ENCODE results near the gene MSI2.

Gene MSI2

DNA sequence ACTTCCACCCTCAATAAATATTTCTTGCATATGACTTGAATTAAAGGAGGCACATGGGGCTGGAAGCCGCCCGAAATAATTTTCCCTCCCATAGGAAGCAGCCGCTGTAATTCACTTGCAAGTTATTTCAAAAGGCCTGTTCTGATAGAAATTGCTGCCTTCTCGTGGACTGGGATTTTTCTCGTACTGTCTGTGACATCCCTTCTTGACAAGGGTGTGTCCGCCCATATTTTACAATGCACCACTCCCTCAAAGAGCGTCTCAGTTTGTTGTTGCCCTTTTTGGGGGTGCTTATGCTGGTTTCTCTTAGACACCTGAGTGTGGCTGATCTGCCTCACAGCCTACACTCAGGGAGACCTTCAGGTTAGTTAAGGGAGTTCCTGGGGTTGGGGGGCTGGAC lies 160.0 kb downstream of the MSI2 start:
- DNase-seq (ENCODE audit: low spot score): no peak

DNA sequence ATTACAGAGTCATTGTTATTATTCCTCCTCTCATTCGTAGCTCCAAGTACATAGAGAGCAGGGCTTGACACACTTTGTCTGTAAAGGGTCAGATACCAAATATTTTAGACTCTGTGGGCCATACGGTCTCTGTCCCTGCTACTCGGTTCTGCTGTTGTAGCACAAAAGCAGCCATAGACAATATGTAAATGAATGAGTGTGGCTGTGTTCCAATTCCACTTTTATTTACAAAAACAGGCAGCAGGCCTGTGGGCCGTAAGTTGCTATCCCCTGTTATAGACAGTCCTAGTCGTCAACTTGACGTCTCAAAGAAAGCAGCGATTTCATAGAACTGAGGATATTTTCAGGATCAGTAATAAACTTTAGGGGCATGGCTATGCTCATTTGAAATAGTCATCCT lies 161.6 kb downstream of the MSI2 start:
- no peak for DNase-seq (ENCODE audit: low spot score)

DNA sequence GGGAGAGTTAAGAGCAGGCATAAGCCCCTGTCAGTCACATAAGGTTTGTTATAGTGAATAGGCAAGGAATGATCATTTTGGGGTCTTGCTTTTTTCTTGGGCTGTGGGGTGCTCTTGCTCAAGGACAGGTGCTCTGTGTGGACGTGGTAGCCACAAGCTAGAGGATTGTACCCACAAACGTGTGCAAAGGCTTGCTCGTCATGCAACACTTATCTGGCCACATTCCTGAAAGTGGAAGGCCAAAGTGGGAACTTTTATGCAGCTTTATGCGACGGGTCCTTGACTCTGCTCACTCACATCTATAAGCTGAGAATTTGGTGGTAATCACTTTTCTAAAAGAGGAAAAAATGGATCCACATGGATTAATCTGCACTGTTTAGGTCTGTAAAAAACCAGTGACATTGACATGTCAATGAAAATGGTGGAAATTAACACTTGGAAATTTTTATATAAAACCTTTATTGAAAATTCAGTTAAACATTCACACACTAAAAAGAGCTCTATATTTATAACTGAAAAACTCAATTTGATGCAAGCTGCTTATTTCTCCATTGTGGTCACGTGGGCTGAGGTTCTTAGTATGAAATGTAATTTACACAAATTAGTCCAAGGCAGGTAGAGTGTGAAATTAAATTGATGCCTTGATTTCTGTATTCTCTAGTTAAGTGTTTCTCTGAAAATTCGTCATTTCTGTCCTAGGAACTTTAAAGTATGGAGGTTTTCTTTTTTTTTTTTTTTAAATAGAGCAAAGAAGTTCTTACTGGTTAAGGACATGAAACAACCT lies 162.3 kb downstream of the MSI2 start:
- no peak for DNase-seq (ENCODE audit: low spot score)

DNA sequence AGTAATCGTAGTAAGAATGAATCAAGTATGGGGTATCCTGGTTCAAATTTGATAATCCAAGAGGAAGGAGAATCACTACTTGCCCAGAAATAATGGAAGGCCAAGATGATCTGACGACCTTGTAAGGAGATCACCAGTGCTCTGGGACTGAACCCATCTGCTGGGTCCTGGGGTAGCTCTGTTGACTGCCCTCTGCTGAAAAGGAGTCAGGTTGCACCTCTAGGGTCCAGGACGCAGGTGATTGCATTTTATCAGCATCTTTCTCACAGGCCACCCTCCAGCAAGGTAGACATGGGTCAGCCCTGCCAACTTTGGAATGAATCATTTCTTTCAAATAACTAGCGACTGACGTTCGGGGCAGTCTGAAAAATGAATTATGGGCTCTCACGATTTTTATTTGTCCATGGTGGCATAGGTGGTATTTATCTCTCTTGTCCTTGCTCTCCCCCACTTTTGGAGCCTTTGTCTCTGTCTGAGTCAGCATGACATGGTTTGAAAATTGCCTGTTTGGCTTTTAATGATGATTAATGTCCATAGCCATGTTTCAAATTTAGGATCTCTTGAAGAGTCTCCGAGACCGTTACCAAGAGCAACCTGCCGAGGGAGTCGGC lies 163.7 kb downstream of the MSI2 start:
- no peak for DNase-seq (ENCODE audit: low spot score)

DNA sequence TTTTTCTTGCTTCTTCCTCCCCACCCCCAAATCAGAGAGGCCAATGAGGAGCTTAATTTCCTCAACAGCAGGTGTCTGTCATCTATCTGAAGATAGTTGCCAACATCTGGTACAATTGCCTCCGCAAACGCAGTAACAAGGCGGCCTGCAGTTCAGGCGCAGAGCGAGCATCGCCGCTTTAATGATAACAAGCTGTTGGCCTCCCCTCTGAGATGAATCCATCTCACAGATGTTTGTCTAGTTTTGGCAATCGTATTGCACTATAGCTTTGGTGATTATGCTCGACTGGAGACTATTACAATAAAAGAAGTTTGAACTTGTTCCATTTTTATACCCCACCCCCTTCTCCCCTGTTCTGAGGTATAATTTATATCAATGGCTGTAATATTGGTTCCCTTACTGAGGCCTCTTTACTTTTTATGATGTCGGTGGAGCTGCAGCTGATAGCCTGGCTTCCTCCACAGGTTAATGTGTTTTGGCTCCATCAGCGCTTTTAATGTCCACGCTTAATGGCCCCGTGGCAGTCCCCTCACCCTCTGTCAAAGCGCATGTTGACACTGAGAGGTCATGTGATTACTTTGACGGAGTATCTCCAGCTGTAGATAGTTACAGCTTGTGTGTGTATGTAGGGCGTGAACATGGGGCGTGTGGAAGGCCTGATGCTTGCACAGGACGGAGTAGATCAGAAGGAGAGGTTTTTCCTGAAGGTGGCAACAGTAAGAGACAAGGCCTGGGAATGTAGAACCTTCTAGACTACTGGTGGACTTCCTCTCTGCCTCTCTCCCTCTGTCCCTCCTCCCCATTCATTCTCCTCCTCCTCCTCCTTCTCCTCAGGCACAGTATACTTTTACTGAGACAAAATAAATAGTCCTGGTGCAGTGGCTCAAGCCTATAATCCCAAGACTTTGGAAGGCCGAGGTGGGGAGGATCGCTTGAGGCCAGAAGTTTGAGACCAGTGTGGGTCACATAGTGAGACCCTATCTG lies 164.7 kb downstream of the MSI2 start:
- no peak for DNase-seq (ENCODE audit: low spot score)

DNA sequence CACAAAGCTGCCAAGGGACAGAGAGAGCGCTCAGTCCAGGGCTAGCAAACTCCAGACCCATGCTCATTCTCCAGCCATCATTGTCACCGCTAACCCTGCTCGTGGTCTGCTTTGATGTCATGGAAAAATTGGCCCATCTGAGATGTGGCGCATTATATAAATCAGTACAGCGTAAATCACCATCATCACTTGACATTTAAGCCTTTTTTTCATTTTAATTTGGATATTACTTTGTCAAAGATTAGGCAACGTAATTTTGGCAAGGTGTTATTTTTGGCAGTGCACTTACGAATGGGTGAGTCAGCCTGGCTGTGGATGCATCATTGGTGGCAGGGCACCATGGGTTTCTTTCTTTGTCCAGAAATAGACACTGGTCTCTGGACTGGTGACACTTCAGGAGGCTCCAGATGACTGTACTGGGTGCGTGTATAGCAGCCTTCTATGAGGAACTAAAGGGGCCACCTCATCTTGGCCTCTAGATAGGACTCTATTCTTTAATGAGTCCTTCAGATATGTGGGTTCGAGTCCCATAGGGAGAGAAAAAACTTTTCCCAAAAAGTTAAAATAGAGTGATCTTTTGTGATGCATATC lies 166.3 kb downstream of the MSI2 start:
- no peak for DNase-seq (ENCODE audit: low spot score)

DNA sequence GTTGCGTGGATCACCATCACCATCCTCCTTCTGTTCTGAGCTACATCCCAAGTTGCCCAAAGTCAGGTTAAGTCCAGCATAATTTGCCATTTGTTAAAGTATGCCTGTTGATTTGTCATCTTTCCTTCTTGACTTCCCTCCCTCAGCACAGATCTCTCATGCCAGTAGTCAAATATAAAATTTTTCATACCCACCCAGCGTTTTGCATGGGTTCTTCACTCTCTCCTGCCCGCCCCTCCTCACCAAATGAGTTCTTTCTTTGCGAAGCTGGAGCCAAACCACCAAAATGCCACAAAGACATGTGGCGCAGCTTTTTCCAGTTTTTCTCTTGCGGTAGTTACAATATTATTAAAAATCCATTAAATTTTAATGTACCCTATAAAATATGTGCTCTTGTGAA lies 167.2 kb downstream of the MSI2 start:
- DNase-seq (ENCODE audit: low spot score): no peak

DNA sequence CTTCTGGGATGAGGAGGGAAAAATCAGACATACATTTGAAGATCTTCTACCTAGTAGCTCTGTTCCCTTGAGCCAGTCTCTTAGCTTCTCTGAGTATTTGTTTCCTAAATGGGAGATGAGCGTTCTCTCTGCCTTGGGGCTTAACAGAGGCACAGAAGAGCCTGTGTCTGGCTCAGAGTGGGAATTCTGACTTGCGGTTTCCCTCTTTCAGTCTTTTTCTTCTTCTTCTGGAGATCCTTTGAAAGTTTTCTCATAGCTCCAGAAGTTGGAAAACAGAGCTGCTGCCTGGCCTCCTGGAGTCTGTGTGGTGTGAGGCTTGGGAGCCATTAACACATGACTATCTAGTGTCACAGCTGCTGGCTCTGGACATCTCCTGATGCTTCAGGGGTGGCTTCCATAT lies 167.9 kb downstream of the MSI2 start:
- no peak for DNase-seq (ENCODE audit: low spot score)

DNA sequence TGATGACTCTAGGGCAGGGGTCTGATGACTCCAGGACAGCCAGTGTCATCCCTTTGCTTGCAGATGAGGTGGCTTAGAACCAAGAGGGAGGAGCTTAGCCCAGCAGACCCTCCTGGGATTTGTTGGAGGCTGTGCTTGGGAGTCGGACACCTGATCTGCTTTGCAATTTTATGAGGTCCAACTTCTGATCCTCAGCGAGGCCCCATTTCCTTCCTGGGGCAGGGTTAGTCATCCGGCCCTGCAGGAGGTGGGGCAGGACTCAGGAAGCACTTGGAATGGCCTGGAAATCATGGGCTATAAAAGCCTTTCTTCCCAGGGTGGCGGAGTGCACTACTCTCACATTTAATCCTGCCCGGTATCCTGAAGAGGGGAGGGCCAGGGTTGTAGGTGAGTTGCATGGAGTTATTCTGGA lies 168.5 kb downstream of the MSI2 start:
- no peak for DNase-seq (ENCODE audit: low spot score)

DNA sequence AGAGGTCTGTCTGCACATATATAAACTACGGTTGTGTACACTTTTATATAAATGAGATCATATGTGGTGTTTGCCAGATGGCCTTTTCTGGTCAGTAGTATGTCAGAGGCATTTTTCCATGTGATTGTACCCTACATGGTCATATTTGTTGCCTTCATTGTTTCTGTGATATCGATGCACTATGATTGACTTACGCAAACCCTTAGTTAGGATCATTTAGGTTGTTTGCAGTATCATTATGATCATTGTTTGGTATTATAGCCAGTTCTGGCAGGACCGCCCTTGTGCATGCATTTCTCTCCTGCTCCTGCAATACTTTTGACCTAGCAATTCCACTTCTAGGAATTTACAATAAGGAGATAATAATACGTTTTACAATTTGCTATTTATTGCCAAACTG lies 169.1 kb downstream of the MSI2 start:
- DNase-seq (ENCODE audit: low spot score): no peak

DNA sequence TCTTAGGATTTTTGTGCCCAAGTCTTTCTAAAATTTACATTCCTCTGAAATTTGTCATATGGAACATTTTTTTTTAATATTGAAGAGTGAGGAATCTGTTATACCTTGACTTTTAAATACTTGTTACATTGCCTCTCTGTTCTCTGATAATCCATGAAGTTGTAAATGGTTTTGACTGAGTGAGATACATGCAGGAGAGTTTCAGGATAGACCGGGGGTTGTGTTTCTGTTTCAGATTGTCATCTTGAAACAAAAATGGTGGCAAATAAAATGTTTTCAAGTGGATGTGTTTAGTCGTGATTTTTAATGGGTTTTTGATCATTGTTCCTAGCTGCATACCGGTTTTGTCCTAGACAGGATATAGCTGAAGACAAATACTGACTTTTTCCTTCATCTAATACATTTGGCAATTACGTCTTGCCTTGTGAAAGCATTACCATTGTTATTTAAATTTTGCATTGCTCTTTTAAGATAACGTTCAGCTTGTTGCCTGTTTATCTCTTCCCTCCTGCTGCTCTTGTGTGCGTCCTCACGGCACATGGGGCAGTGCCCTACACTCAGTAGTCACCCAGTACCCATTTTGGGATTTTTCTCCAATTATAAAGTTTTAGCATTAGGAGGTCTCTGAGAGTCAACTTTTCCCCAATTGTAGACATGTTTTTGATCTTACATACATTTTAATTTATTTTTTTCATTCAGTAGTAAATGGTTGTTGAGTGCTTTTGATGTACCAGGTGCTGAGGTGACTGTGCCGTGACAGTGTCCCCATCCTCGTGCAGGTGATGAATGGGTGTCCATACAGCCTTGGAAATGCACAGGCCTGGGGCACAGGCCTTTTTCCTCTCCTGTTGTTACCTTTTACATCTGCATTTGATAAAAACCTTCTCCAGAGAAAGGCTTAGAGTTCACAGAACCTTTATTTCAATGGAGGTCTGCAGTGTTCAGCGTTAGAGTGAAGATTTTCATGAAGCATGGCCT lies 169.9 kb downstream of the MSI2 start:
- DNase-seq (ENCODE audit: low spot score): no peak

DNA sequence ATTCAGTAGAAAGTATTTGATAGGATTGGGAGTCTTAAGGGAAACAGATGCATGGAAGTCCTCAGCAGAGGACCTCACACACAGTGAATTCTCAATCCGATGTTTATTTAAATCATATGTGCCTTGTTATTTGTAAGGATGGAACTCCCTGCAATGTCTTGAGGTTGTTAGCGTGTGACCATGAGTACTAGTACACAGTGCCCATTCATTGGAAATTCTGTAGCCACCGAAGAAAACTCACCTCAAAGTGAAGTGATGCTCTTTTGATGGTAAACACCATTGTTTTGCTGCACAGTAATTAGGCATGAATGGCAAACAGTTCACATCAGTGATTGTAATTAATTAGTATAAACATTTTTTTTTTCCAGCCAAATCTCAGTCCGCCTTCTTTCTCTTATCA lies 173.6 kb downstream of the MSI2 start:
- no peak for DNase-seq (ENCODE audit: low spot score)

DNA sequence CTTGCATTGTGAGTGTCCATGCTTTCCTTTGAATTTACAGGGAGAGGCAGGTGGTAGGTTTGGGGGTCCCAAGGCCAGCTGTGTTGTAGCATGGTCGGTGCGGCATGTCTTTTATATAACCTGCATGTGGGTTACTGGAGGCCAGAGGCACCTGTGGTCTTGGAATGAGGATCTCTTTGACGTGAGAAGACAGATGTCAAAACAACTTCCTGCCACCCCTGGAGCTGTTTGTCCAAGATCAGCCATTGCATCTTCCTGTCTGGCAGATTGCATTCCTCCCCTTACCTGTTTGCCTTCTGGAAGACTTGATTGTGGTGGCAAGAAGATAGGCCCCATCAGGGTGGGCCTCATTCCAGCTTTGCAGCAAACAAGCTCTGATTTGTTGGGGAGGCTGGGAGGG lies 175.1 kb downstream of the MSI2 start:
- no peak for DNase-seq (ENCODE audit: low spot score)

DNA sequence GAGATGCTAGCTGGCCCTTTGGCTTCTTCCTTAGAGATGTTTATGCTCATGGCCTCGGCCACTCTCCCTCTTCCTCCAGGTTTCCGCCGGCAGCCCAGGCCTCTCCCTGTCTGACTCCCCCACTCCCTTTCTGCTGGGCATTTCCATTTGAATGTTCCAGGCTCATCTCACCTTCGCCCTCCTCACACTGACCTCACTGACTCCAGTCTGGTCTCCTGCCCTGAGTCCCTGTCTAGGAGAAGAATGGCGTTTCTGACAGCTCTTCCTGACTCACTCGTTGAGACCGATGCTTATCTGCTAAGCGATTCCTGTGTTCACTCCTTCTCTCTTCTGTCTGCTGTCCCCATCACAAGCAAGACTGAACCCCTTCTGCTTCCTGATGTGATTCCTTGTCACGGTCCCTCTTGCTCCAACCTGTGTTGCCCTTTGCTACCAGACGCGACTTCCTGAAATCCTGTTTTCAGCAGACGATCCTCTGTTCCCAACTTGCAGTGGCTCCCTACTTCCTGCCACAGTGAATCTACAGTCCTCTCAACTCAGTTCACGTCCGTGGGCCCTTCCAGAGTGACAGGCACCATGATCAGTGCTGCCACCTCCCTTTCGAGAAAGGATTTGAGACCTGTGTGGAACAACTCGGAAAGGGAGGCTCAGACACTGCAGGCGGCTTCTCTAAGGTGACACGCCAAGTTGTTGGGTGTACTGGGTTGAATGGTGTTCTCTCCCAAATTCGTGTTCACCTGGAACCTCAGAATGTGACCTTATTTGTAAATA lies 176.4 kb downstream of the MSI2 start:
- no peak for DNase-seq (ENCODE audit: low spot score)

DNA sequence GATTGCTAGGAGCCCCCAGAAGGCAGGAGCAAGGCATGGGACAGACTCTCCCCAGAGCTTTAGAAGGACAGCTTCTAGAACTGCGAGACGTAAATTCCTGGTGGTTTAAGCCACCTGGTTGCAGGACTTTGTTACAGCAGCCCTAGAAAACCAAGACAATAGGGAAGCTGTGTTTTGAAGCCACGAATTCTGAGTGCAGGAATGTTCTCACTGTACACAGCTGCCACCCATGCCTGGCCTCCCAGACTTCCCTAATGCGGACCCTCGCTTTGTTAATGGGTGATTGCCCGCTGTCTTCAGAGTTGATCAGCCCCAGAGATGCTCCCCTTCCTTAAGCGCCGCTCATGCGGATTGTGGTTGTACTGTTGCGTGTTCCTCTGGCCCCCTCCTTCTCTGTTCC lies 177.1 kb downstream of the MSI2 start:
- no peak for DNase-seq (ENCODE audit: low spot score)

DNA sequence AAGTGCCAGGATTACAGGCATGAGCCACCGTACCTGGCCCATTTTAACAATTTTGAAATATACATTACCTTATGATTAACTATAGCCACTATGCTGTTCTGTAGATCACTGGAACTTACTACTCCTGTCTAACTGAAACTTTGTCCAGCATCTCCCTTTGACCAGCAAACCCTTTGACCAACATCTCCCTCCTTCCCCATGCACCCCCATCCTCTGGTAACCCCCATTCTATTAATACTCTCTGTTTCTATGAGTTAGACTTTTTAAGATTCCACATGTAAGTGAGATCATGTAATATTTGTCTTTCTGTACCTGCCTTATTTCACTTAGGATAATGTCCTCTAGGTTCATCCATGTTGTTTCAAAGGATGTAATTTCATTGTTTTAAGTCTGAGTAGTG lies 178.0 kb downstream of the MSI2 start:
- no peak for DNase-seq (ENCODE audit: low spot score)

DNA sequence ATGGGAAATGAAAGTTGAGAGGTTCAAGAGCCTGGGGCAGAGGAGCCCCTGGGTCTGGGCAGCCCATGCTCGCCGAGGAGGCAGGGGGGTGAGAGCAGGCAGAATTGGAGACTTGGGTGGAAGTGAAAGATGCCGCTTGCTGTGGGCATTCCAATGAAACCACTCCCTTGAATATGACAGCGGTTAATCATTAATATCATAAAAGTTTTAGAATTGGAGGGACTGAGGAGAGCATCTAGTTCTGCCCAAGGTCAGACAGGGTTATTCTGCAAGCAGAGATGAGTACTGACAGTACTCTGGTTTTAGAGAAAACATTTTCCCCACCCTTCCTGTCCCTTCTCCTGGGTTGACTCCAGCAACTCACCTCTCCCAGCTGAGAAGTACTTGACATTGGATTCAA lies 180.2 kb downstream of the MSI2 start:
- no peak for DNase-seq (ENCODE audit: low spot score)

DNA sequence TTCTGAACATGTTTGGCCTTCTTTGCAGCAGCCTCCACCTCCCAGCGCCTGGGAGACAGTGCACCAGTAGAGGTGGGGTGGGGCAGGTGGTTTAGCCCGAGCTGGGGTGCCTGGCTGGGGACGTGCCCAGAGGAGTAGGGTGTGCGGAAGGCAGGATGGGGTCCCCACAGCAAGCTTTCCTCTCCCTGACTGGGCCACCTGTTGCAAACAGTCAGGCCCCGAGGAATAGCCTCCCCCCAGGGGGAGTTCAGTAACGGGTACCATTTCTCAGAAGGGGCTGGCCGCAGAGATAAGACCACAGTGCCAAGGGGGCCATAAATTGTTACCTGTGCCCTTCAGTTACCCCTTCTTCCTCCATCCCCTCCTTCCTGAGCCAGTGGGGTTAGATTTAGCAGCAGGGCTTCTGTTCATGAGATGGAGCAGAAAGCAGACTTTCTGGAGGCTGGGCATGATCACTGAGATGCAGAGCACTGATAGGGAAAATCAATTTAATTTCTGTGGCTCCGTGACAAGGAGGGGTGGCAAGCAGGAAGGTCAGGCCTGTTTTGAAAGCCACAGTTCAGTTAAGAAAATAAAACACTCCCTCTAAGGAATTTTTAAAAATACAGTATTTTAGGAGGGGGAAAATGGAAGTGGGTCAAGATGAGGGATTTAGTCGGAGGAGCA lies 181.9 kb downstream of the MSI2 start:
- no peak for DNase-seq (ENCODE audit: low spot score)

DNA sequence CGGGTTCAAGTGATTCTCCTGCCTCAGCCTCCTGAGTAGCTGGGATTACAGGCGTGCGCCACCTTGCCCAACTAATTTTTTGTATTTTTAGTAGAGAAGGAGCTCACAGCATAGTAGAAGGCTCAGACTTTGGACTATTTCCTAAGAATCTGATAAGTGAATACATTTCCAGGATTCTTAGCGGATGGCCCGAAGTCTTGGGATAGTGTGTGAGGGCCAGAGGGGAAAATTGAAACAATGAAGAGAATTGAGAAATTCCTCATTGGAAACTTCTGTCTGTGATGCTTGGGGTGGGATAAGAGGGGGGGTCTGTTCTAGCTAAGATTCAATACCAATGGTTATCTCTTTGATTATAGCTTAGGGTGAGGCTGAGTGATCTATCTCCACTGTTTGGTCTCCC lies 183.3 kb downstream of the MSI2 start:
- DNase-seq (ENCODE audit: low spot score): no peak

All from ecto neural progenitor cell (in vitro differentiated cells).